SH-SY5Y (cell line): Measurements from ENCODE around the gene SEPTIN1.

Source experiments
- GATA2 ChIP-seq: IDR thresholded peaks from 2 replicates; pipeline ENCODE4 v1.6.1; 2011; ENCODE audit warnings: mild to moderate bottlenecking, low read depth, low read length
- GATA3 ChIP-seq: IDR thresholded peaks from 2 replicates; pipeline ENCODE4 v1.6.1; 2011; ENCODE audit warnings: low read depth, mild to moderate bottlenecking, low read length, moderate library complexity

DNA sequence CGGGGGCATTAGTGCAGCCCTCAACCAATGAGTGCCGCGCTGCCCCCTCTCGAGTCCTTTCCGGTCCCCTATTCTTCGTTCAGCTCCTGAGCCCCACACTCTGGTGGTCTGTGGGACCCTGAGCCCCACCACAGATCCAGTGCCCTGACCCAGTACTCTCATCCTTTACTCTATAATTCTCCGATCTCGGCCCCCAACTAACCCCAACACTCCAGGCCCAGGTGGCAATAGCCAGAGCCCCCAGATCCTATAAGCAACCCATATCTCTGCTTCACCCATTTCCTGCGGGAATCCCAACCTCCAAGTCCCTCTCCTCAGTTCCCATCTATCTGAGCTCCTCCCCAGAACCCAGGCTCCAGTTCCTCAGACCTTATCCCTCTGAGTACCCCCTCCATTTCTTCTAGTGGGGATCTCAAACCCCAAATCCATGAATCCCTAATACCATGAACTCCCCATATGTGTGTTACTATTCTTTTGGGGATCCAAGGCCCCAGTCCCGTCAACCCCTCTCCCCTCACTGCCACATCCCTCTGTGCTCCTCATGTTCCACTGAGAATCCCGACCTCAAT is 11.0 kb downstream of the SEPTIN1 start:
- TF ChIP-seq GATA3, result no peak
- TF ChIP-seq GATA2, result no peak
